ENCODE data around the gene MIEN1.
"Not testable (repeated sequence)": the region's sequence is repeated elsewhere in the genome, so short reads cannot be mapped to it uniquely, and the experiment has no call there.

The MIEN1 gene

GRCh38 chr17:39755554-39756379 is 25.4 kb upstream of the MIEN1 start:
- DNase-seq (ENCODE audit: low spot score): no peak

- DNase-seq (ENCODE audit: low spot score): no peak
Measured at GRCh38 chr17:39754958-39755553, 24.7 kb upstream of the MIEN1 start.

GRCh38 chr17:39754161-39754957 is 24.0 kb upstream of the MIEN1 start:
- DNase-seq (ENCODE audit: low spot score): peak; percentile 73

GRCh38 chr17:39753514-39754160 is 23.3 kb upstream of the MIEN1 start:
- no peak for DNase-seq (ENCODE audit: low spot score)

GRCh38 chr17:39752241-39752881 is 22.0 kb upstream of the MIEN1 start:
- DNase-seq (ENCODE audit: low spot score): no peak

GRCh38 chr17:39751637-39752036 is 21.3 kb upstream of the MIEN1 start:
- DNase-seq (ENCODE audit: low spot score): no peak

- no peak for DNase-seq (ENCODE audit: low spot score)
Measured at GRCh38 chr17:39751016-39751543, 20.7 kb upstream of the MIEN1 start.

GRCh38 chr17:39750131-39751015 is 20.0 kb upstream of the MIEN1 start:
- DNase-seq (ENCODE audit: low spot score): no peak

GRCh38 chr17:39748444-39749034 is 18.2 kb upstream of the MIEN1 start:
- DNase-seq (ENCODE audit: low spot score): not testable (repeated sequence)

- no peak for DNase-seq (ENCODE audit: low spot score)
Measured at GRCh38 chr17:39747745-39748144, 17.4 kb upstream of the MIEN1 start.

- no peak for DNase-seq (ENCODE audit: low spot score)
Measured at GRCh38 chr17:39746145-39746461, 15.8 kb upstream of the MIEN1 start.

- no peak for DNase-seq (ENCODE audit: low spot score)
Measured at GRCh38 chr17:39745335-39746144, 15.2 kb upstream of the MIEN1 start.

GRCh38 chr17:39744836-39745215 is 14.5 kb upstream of the MIEN1 start:
- no peak for DNase-seq (ENCODE audit: low spot score)

- no peak for DNase-seq (ENCODE audit: low spot score)
Measured at GRCh38 chr17:39744075-39744835, 13.9 kb upstream of the MIEN1 start.

- DNase-seq (ENCODE audit: low spot score): no peak
Measured at GRCh38 chr17:39742856-39743436, 12.6 kb upstream of the MIEN1 start.

- no peak for DNase-seq (ENCODE audit: low spot score)
Measured at GRCh38 chr17:39742126-39742855, 12.0 kb upstream of the MIEN1 start.

All from SK-N-DZ (cell line).